ENCODE data around the gene CALML5. TPM values are rescaled to one million over a fixed set of nuclear protein-coding genes. Genes with fewer than 3 reads are reported as not detected.

CALML5 gene
- total RNA-seq, 1 experiment from 2014 or later, result not detected

DNA sequence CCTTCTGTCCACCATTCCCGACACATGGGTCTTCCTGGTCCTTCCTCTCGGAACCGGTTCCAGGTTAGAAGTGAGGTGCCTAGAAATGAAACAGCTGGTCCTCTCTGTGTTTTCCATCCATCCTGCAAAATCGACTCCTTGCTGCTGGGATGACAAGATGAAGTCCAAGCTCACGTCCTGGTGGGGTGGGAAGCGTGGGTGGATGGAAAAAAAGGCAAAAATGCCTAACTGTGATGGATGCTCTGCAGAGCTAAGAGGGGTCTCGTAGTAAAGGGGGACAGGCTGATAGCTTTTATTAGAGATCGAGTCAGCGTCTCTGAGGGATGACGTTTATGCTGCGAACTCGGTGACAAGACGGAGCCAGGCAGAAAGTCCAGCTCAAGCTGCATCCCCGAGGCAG, 14.1 kb downstream of the CALML5 start (continued):
- no peak for TF ChIP-seq HMGXB4 (CRISPR knock-in tag; IDR thresholded peaks at IDR 0.05)

- no peaks in the 10 kb centered on the region for H3K36me3 Mint-ChIP-seq
- ChIA-PET POLR2A (interaction anchor here (0.6 to 0.7 kb wide), 2 partner anchors 17 to 35 kb away, joined by 3 read pairs; no protein-coding TSS in a partner anchor), CTCF (interaction anchor here (1.2 kb wide), 1 partner anchor 97 kb away, joined by 3 read pairs; no protein-coding TSS in a partner anchor)
- peaks cover 28% of the 10 kb centered on the region for H3K4me1 Mint-ChIP-seq
- H3K27me3 Mint-ChIP-seq (ENCODE audit: low read depth), result no peaks in the 10 kb centered on the region; the same call in none of the 2 replicates
- TF ChIP-seq CREM (CRISPR knock-in tag; IDR thresholded peaks at IDR 0.05), result no peak
- TF ChIP-seq JAZF1 (CRISPR knock-in tag; IDR thresholded peaks at IDR 0.05), result no peak
- no peak for TF ChIP-seq MXD4 (CRISPR knock-in tag; IDR thresholded peaks at IDR 0.05; ENCODE audit: borderline replicate concordance)
- no peak for TF ChIP-seq GRHL2 (CRISPR knock-in tag; IDR thresholded peaks at IDR 0.05; ENCODE audit: insufficient replicate concordance, severe bottlenecking)
- no peak for TF ChIP-seq ESRRA (CRISPR knock-in tag; IDR thresholded peaks at IDR 0.05; ENCODE audit: borderline replicate concordance)
- TF ChIP-seq, protein P1, sequence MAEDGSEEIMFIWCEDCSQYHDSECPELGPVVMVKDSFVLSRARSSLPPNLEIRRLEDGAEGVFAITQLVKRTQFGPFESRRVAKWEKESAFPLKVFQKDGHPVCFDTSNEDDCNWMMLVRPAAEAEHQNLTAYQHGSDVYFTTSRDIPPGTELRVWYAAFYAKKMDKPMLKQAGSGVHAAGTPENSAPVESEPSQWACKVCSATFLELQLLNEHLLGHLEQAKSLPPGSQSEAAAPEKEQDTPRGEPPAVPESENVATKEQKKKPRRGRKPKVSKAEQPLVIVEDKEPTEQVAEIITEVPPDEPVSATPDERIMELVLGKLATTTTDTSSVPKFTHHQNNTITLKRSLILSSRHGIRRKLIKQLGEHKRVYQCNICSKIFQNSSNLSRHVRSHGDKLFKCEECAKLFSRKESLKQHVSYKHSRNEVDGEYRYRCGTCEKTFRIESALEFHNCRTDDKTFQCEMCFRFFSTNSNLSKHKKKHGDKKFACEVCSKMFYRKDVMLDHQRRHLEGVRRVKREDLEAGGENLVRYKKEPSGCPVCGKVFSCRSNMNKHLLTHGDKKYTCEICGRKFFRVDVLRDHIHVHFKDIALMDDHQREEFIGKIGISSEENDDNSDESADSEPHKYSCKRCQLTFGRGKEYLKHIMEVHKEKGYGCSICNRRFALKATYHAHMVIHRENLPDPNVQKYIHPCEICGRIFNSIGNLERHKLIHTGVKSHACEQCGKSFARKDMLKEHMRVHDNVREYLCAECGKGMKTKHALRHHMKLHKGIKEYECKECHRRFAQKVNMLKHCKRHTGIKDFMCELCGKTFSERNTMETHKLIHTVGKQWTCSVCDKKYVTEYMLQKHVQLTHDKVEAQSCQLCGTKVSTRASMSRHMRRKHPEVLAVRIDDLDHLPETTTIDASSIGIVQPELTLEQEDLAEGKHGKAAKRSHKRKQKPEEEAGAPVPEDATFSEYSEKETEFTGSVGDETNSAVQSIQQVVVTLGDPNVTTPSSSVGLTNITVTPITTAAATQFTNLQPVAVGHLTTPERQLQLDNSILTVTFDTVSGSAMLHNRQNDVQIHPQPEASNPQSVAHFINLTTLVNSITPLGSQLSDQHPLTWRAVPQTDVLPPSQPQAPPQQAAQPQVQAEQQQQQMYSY (CRISPR knock-in tag; IDR thresholded peaks at IDR 0.05), result no peak
- TF ChIP-seq AR (CRISPR knock-in tag; IDR thresholded peaks at IDR 0.05), result no peak
- no peak for TF ChIP-seq NR3C1 (CRISPR knock-in tag; conservative IDR thresholded peaks at IDR 0.05; ENCODE audit: low read depth)
- TF ChIP-seq FOXP1 (CRISPR knock-in tag; IDR thresholded peaks at IDR 0.05; ENCODE audit: borderline replicate concordance), result no peak
- TF ChIP-seq KAT7 (CRISPR knock-in tag; IDR thresholded peaks at IDR 0.05; ENCODE audit: borderline replicate concordance), result no peak
- TF ChIP-seq, protein P2, sequence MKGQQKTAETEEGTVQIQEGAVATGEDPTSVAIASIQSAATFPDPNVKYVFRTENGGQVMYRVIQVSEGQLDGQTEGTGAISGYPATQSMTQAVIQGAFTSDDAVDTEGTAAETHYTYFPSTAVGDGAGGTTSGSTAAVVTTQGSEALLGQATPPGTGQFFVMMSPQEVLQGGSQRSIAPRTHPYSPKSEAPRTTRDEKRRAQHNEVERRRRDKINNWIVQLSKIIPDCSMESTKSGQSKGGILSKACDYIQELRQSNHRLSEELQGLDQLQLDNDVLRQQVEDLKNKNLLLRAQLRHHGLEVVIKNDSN (CRISPR knock-in tag; IDR thresholded peaks at IDR 0.05), result no peak
- TF ChIP-seq NR2C2 (CRISPR knock-in tag; IDR thresholded peaks at IDR 0.05), result no peak
- ATAC-seq (no peak), DNase-seq (ENCODE audit: low spot score) (no peak)
- 0 out of 2 replicates have a peak, but pooled peaks cover 5% of the 10 kb centered on the region for H3K9me3 Mint-ChIP-seq
- H3K4me3 Mint-ChIP-seq, result no peak overlapping the region
- H3K27ac Mint-ChIP-seq, result no peak overlapping the region
These were observed 15.2 kb downstream of the CALML5 start for GRCh38 chr10:5484205-5484604.

DNA sequence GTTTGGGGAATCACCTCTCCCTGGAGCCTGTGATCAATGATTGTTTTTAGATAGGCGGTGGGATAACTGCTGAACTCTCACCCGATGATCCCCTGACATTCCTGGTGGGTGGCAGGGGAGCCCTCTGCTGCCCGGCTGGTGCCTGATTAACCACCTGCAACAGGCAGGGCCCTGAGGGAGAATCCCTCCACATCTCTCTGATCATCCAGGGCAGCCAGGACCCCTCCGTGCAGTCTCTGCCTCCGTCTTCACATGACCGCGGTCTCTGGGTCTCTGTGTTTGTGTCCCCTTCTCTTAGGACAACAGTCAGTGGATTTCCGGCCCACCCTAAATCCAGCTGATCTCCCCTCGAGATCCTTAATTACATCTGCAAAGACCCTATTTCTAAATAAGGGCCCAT, 17.4 kb downstream of the CALML5 start:
- Mint-ChIP-seq H3K4me3 (no peak overlapping the region), H3K9me3 (0 out of 2 replicates have a peak, but pooled peaks cover 5% of the 10 kb centered on the region), H3K4me1 (peaks cover 17% of the 10 kb centered on the region), H3K27me3 (ENCODE audit: low read depth) (peaks cover 2% of the 10 kb centered on the region), H3K36me3 (no peaks in the 10 kb centered on the region), H3K27ac (no peak overlapping the region)
- ATAC-seq, result no peak
- CTCF ChIA-PET, result no interaction called here
- POLR2A ChIA-PET, result no interaction called here
- no peak for DNase-seq (ENCODE audit: low spot score)
- TF ChIP-seq ZNF232 (CRISPR knock-in tag; IDR thresholded peaks at IDR 0.05) (no peak), CDX4 (CRISPR knock-in tag; IDR thresholded peaks at IDR 0.05; ENCODE audit: borderline replicate concordance) (no peak), ZNF532 (CRISPR knock-in tag; IDR thresholded peaks at IDR 0.05; ENCODE audit: borderline replicate concordance) (no peak), SP1 (CRISPR knock-in tag; conservative IDR thresholded peaks at IDR 0.05) (no peak), ELF4 (CRISPR knock-in tag; IDR thresholded peaks at IDR 0.05; ENCODE audit: low read depth) (no peak)

All from WTC11 (cell line).